GM10266 (cell line): ENCODE data around the gene MRAP2.

Experiments used
- DNase-seq: peaks from one replicate; pipeline ENCODE4 v3.0.0; 2012; ENCODE audit errors: extremely low spot score
- CTCF ChIP-seq: IDR thresholded peaks from 2 replicates; pipeline ENCODE4 v1.5.1; 2012; ENCODE audit warnings: mild to moderate bottlenecking, low read depth; ENCODE audit not compliant: control insufficient read depth, insufficient read depth; ENCODE audit errors: missing control alignments

MRAP2 gene

GRCh38 chr6:84033523-84034451, at the start of gene MRAP2:
TSS of gene MRAP2 (plus strand) at chr6:84033772. CDS start at chr6:84055319, 21,547 bp downstream.
- peak; percentile 59 for DNase-seq
- no peak for TF ChIP-seq CTCF

- DNase-seq: no peak
- no peak for TF ChIP-seq CTCF
Observed at GRCh38 chr6:83984411-83984810, 49.2 kb upstream of the MRAP2 start.

GRCh38 chr6:83985308-83985713, 48.3 kb upstream of the MRAP2 start:
- no peak for DNase-seq
- TF ChIP-seq CTCF: no peak

GRCh38 chr6:83985715-83986114, 47.9 kb upstream of the MRAP2 start:
- no peak for DNase-seq
- TF ChIP-seq CTCF: no peak

- DNase-seq: no peak
Observed at GRCh38 chr6:83998021-83998584, 35.5 kb upstream of the MRAP2 start.

GRCh38 chr6:84001119-84001518, 32.5 kb upstream of the MRAP2 start:
- no peak for DNase-seq
- no peak for TF ChIP-seq CTCF

More at GRCh38 chr6:83998021-83998584, 35.5 kb upstream of the MRAP2 start:
- TF ChIP-seq CTCF: no peak

- TF ChIP-seq CTCF: no peak
- DNase-seq: no peak
Observed at GRCh38 chr6:84002226-84002625, 31.3 kb upstream of the MRAP2 start.
